SHP77 (cell line): ENCODE results near the gene C4orf17.

Source experiments
- DNase-seq, 2 experiments: peaks; one replicate each; lab custom pipeline; 2025; lab: John Stamatoyannopoulos, UW

Gene C4orf17

DNA sequence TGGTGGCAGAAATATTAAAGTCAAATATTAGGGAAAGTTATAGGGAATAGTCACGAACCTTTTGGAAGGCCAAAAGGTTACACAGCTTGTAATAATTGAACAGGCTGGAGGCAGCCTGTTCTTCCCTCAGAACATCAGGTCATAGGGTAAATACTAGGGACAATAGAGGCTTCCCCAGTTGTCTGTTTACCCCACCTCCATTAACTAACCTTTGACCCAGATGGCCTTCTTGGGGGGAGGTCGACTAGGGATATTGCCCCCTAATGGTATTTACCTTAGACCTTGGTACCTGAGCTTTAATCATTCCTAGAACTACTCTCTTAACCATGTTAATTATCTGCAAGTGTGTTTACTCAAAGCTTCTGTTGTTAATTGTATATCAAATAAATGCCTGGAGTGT lies 26.0 kb downstream of the C4orf17 start:
- no peak for DNase-seq

DNA sequence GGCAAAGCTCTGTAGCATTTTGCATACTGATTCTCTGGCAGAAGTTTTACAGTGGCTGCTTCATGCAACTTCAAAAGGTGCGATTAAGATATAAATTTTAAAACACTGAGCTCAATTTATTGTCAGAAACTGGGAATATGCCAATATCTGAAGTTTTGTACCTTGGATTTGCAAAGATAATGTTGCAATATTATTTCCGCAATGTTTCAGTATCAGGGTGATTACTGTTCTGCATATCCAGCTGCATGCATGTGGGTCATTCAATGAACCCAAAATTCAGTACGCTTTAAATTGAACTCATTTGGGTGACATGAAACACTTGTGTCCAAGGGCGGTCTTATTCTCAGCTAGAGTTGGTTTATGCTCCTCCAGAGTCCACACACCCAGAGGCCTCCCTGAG lies 26.9 kb downstream of the C4orf17 start:
- DNase-seq: no peak

DNA sequence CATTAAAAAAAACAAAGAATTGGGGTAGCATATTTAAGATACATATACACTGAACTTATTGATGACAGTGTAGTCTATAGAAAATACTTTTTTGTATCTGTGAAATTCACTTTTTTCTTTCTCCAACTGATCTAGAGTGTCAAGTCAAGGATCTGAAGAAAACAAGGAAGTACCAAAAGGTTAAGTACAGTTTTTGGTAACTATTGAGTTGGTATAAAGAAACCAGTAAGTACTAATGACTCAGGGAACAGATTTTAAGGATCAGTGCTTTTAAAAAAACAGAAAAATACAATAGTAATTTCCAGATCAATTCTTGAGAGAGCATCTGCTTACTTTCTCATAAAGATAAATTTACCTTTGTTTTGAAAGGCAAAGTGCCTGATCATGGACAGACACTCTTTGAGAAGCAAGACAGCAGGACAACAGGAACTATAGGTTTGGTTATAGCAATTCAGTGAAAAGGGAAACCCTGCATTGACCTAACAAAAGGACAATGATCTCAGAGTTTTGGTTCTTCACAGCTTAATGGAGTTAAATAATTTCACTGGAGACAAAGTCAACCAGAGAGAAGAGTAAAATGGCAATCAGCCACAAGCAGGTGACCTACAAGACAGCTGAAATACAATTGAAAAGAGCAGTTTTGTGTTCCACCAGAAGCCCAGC lies 29.6 kb downstream of the C4orf17 start:
- DNase-seq: no peak

DNA sequence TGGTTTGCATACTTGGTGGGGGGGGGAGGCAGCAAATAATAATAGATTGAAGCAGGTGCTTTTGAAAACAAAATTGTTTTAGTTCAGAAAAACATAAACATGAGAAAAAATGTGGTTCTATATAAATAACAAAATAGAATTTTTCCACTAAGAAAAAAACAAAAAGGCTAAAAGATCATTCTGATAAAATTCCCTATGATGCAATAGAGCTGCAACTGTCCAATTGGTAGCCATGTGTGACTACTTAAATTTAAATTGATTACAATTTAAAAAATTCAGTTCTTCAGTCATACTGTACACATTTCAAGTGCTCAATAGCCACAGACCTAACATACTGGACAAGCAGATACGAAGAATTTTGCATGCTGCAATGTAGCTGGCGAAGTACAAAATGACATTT lies 42.1 kb downstream of the C4orf17 start:
- DNase-seq: no peak

DNA sequence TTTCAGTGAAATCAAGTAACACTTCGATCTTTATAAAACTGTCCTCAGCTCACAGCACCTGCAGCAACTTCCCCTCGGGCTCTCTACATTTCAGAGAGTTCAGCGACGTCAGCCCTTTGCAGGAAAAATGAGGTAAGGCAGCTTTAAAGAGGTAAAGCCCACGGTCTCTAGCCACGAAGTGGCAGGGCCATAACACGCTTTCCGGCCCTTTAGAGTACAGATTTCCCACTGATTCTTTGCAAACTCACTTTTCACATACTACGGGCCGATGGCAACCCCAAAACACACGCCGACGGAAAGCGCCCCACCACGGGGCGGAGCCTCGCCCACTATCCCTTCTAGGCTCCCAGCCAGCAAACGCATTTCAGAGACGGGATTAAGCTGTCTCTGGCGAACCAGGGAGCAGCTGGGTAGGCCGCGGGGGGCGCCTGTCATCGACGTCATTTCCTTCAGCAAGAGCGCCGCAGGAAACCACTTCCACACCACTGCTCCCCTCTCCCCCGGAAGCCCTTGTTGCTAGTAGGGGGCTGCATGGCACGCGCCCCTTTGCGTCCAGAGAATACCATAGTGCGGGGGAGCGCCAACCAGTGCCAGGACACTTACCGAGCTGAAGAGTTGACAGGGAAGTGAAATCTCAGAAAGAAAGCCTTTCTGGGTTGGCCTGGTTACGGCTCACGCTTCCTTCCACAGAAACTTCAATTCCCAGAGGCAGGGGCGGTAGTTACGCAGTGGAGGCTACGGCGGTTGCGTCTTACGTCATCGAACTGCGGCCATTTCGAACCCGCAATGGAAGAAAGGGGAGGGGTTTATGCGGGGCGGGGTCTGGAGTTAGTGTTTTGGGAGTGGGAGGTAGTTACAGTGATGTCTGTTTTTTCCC lies 52.7 kb downstream of the C4orf17 start, which contains the start of gene TRMT10A:
TRMT10A (minus strand) TSS at position 730 of the 877 bp plus-strand sequence. CDS start 4,701 bp downstream, outside the sequence.
- DNase-seq: peak; percentile 91

DNA sequence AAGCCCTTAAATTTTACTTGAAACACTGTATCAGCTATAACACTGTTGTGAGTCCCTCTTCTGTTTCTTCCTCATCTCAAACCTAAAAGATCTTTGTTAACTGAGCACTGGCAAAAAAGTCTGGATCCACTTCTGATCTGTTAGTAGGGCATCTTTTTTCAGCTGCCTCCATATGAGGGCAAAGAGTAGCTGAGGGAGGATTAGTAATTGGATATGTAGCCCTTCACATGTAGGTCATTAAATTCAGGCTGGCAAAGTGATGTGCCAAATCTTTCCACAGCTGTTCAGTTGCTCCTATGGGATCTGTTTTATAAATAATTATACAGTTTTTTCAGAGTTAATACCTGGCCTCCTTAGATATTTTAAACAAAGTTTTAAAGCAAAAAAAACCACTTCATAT lies 54.1 kb downstream of the C4orf17 start:
- DNase-seq: peak; percentile 11 to 61

DNA sequence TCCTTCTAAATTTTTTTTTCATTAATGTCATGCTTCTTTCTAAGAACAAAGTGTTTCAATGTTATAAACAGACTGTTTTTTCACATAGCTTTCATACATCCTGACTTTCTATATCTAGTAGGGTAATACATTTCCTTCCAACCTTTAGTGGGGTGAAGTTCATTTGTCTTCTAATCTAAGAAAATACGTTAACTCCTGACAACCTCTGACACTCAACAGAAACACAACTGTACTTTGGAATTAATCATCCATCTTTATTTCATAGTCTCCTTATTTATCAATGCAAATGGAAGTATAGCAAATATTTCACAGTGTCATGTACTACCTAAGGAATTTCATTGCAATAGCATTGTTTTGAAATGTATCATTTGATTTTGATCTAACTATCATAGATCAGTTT lies 61.1 kb downstream of the C4orf17 start:
- DNase-seq: no peak

DNA sequence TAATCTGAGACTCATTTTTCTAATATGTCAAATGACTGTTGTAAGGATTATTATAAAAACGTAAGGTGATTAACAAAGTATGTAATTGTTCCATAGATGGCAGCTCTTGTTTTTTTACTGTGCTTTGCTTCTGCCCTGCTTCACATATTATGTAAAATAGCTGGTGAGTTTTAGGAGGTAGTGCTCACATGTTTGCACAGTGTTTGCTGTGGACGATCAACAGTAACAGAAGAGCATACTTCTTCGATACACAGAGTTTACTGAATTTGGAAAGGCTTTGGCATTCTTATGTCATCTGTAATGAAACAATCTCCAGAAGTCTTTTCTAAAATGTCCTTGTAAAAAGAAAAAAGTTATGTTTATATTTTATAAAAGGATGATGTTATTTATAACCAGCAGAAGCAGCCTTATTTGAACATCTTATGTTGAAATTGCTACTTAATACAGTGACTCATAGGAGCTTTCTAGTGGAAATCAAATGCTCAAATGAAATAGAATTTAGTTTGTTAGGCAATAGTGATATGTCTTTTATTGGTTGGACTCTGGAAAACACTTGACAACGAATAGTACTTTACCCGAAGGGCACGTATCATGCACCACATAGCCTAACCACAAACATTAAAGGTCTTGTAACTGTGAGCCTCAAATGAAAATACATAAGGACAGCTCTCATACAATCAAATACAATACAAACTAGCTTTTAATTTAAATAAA lies 61.9 kb downstream of the C4orf17 start:
- peak in 1 of 2 experiments; percentile 17 for DNase-seq

DNA sequence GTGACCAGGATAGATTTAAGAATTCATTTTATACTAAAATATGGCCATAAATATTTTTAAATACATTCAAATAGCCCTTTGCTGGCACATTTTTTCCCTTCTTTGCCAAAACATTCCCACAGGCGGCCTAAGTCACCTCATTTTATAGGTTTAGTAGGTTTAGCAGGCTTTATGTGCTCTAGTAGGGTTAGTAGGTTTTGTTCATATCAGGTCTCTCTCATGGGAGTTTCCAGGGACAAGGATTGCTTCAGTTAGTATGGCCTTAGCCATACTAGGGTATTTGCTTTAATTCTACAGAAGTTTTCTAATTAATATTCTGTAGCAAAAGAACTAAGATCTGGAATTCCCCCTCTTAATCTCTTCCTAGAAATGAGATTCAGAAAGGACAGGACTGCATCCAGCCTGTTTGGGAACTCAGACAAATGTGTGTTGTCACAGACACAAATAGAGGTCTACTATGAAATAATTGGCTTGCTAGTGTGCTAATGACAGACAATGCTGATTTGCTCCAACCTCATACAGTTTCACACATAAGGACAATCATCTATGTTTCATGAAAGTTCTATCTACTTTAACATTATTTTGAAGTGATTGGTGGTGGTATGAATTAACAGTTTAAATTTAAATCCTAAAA lies 63.0 kb downstream of the C4orf17 start:
- DNase-seq: no peak

DNA sequence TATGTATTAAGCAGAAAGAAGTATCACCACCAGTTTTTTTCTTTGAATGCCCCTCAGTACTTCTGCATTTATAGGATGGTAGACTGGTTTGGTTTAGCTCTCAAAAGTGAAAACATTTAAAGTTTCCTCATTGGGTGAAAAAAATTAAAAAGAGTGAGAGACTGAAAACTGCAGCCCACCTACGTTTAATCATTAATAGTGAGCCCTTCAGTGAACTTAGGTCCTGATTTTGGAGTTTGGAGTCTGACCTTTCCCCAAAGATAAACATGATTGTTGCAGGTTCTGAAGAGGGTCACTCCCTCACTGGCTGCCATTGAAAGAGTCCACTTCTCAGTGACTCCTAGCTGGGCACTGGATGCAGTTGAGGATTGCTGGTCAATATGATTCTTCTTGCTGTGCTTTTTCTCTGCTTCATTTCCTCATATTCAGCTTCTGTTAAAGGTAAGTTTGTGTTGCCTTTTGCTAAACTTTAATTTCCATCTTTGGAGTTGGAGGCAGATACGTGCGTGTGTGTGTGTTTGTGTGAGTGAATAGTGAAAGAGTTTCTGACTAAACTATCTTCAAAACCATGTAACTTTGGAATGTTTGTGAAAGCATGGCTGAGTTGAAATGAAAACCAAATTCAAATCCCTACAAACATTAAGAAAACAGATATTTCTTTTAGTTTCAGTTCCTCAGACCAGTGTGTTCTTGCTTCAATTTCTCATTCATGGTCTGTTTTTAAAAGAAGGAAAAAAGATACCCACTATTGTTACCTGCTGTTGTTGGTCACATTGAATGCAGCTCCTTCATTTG lies 63.9 kb downstream of the C4orf17 start, which contains the start of gene MTTP:
MTTP (plus strand) TSS at position 295 of the 795 bp plus-strand sequence; CDS start at position 381, 86 bp downstream.
- no peak for DNase-seq

DNA sequence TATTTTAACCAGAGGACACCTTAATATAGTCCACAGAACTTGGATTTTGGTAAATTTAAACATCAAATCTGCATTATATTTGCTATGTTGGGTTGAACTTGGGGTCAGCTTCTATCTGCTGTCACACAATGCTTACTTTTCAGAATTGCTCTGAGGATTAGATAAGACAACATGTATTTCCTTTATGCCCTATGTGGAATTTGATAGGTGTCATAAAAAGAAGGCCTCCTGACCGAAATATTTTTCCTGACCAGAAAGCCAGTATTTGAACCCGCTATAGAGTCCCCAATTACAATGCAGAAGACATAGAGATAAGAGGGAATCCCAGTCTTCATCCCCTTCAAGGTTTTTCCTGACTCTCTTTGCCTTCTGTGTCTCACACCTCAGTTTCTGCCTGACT lies 67.9 kb downstream of the C4orf17 start:
- no peak for DNase-seq

DNA sequence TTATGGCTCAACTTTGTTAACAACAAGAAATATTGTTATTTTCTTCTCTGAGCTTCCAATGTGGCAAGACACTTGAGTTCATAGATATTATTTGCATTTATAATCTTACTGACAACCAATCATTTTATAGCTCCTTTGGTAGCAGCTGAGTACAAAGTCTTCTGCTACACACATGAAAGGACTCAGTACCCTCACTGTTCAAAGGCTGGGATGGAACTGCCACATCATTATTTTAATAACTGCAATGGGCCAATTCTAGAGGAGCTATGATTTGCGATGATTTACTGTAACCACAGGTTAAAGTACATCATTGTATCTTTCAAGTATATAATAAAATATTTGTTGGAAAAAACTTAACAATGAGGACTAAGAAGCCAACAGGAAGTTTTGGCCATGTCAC lies 74.7 kb downstream of the C4orf17 start:
- DNase-seq: no peak

DNA sequence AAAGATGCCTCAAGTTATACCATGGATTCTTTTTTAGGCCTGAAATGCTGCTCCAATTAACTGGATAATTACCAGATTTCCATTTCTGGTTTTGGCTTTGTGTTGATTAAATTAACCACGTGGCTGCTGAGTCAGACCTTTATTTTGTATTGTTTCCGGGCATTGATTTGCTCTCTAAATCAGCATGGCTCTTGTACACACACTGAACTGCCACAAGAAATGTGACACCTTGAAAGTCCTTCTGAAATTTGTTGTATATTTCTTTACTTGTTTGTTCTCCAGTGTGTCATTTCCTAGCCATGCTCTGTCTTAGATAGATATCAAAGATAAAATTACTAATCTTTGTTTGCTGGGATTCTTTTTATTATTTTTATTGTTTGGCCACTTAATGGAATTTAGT lies 75.5 kb downstream of the C4orf17 start:
- no peak for DNase-seq

DNA sequence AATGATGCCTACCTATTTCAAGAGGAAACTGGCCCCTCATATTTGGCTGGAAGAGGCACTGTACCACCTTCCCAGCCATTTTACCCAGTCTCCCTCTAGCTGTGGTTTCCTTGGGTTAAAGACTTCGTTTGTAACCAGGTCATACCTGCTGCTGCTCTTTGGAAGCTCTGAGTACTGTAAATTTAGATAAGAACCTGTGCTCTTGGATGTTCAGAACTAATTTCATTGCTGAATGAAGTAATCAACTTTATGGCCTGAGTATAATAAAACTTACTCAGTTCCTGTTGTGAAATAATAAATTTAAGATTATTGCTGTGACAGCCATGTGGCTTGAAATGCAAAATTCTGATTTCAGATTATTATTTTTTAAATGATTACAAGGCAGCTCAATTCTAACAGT lies 76.0 kb downstream of the C4orf17 start:
- DNase-seq: no peak

DNA sequence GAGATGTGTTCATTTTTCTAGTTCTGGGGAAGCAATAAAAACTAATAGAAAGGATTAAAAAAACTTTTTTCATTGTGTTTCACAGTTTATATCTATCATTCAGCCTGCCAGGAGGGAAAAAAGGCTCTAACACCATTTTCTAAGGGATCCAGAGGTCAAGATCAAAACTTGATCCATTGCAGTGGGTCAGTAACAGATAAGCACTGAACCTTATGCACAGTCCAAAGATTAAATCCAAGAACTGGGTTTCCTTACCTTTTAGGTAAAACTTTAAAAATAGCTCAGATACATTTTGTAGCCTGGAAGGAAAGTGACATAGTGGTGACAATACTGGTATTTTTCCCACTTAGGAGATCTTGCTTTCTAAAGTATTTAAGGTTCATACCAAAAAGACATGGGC lies 76.5 kb downstream of the C4orf17 start:
- no peak for DNase-seq

DNA sequence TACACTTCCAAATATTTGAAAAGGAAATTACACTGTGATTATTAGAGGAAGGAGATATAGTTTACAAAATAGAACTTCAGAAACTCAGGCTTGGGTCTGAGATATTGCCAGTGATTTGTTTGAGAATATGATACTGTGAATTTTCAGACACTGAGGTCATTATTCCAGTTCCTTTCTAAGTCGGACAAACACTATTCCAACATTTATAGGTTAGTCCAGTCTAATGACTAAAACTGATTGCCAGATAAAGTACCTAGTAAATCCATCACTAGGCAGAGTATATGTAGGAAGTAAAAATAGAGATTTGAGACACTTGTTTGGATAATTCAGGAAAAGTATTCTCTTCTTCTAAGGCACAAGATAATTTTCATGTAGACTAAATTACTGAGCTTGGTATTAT lies 77.0 kb downstream of the C4orf17 start:
- DNase-seq: no peak

DNA sequence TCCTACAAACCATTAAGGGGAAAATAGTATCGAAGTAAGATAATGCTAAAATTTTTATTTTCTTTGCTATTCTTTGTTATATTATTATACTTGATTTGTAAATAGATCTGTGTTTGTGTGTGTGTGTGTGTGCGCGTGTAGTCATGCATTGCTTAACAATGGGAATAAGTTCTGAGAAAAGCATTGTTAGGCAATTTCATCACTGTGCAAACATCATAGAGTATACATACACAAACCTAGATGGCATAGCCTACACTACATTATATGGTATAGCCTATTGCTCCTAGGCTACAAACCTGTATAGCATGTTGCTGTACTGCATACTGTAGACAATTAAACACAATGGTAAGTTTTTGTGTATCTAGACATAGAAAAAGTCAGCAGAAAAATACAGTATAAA lies 80.9 kb downstream of the C4orf17 start:
- DNase-seq: no peak
